Islet precursor cell (in vitro differentiated cells): ENCODE results near the gene UNG.

Experiments used
- DNase-seq: peaks from one replicate; pipeline ENCODE4 v3.0.0-alpha.2; 2018

Gene UNG

DNA sequence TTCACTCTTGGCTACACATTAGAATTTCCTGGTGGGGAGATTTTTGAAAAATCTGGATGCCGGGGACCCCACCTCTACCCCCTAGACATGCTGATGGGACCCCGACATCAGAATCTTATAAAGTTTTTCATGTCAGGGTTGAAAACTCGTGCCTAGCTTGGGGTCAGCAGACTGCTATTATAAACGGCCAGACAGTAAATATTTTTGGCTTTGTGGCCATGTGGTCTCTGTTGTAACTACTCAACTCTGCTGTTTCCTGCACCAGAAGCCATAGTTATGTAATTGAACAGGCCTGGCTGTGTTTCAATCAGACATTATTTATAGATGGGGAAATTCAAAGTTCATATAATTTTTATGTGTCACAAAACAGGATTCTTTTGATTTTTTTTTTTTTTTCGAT lies 60.6 kb downstream of the UNG start:
- no peak for DNase-seq

DNA sequence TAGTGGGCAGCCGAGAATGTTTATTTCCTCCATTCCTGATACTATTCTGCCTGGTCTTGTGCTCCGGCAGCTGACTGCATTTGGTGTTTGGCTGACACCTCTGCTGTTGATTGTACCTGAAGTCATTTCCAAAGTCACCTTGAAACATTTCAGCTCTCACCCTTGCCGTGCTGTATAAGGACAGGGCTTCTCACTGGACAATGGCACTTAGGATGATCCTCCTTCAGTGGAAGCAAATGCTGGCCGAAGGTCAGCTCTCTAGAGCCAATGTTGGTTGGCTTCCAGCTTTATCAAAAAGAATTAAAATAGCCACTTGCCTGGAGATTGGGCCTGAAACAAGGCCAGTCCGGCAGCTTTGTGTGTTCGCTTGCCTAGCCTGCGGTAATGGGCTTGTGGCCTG lies 63.0 kb downstream of the UNG start:
- DNase-seq, result no peak
